Left ventricle myocardium inferior (tissue), 1 donor: ENCODE measurements around the gene SLC12A5. TPM values are rescaled to one million over a fixed set of nuclear protein-coding genes. Genes with fewer than 3 reads are reported as not detected.

Experiments used
- DNase-seq: peaks from one replicate; pipeline ENCODE4 v3.0.0-alpha.2; 2020
- H3K27ac ChIP-seq: fragments of 200-600 bp; replicated peaks from 2 replicates; pipeline ENCODE4 v1.8.0; 2021
- H3K27me3 ChIP-seq: fragments of 200-600 bp; 2 replicates; pipeline ENCODE4 v1.8.0; 2021; ENCODE audit warnings: low read depth
- H3K36me3 ChIP-seq: fragments of 200-600 bp; 2 replicates; pipeline ENCODE4 v1.8.0; 2021
- H3K4me1 ChIP-seq: fragments of 200-600 bp; 2 replicates; pipeline ENCODE4 v1.8.0; 2021
- H3K4me3 ChIP-seq: fragments of 200-600 bp; 2 replicates; pipeline ENCODE4 v1.8.0; 2021; ENCODE audit warnings: mild to moderate bottlenecking, moderate library complexity
- H3K9me3 ChIP-seq: fragments of 200-600 bp; replicated peaks from 2 replicates; pipeline ENCODE4 v1.8.0; 2021
- intact Hi-C: fragments of 100-400 bp; cut with micrococcal nuclease; formaldehyde crosslinking; loops from one replicate; pipeline ENCODE4 v1.11.0; 2022
- total RNA-seq: library from RNA; stranded (reverse); fragmentation: NEBNext Ultra II Directional; extraction: Animal tissue kit (Norgen Biotek cat#: 25700); gene quantifications from one replicate; pipeline ENCODE4 v1.2.1, GENCODE V29; 2021
- TF ChIP-seq, protein P1 (sequence below): fragments of 200-600 bp; IDR thresholded peaks from 2 replicates; pipeline ENCODE4 v1.8.0; 2021; ENCODE audit warnings: antibody characterized with exemption, mild to moderate bottlenecking, borderline replicate concordance
- donor health status: DM: no; HTN: yes; CAD: no; lungs with severe emphysema.

Gene SLC12A5
- total RNA-seq, 1 donor from 2014 or later, result not detected

GRCh38 chr20:46056970-46057855 is 28.2 kb downstream of the SLC12A5 start:
- H3K4me1 ChIP-seq, result peaks cover 49% of the 10 kb centered on the region
- H3K9me3 ChIP-seq, result no peaks in the 10 kb centered on the region
- peaks cover 67% of the 10 kb centered on the region for H3K27me3 ChIP-seq
- TF ChIP-seq, protein P1, sequence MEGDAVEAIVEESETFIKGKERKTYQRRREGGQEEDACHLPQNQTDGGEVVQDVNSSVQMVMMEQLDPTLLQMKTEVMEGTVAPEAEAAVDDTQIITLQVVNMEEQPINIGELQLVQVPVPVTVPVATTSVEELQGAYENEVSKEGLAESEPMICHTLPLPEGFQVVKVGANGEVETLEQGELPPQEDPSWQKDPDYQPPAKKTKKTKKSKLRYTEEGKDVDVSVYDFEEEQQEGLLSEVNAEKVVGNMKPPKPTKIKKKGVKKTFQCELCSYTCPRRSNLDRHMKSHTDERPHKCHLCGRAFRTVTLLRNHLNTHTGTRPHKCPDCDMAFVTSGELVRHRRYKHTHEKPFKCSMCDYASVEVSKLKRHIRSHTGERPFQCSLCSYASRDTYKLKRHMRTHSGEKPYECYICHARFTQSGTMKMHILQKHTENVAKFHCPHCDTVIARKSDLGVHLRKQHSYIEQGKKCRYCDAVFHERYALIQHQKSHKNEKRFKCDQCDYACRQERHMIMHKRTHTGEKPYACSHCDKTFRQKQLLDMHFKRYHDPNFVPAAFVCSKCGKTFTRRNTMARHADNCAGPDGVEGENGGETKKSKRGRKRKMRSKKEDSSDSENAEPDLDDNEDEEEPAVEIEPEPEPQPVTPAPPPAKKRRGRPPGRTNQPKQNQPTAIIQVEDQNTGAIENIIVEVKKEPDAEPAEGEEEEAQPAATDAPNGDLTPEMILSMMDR, result no peak
- DNase-seq, result peak; percentile 29
- H3K27ac ChIP-seq, result no peak overlapping the region
- H3K4me3 ChIP-seq, result peak overlapping the region; percentile 55
- intact Hi-C loops, result no loop called here
- H3K36me3 ChIP-seq, result peaks cover 27% of the 10 kb centered on the region

DNA sequence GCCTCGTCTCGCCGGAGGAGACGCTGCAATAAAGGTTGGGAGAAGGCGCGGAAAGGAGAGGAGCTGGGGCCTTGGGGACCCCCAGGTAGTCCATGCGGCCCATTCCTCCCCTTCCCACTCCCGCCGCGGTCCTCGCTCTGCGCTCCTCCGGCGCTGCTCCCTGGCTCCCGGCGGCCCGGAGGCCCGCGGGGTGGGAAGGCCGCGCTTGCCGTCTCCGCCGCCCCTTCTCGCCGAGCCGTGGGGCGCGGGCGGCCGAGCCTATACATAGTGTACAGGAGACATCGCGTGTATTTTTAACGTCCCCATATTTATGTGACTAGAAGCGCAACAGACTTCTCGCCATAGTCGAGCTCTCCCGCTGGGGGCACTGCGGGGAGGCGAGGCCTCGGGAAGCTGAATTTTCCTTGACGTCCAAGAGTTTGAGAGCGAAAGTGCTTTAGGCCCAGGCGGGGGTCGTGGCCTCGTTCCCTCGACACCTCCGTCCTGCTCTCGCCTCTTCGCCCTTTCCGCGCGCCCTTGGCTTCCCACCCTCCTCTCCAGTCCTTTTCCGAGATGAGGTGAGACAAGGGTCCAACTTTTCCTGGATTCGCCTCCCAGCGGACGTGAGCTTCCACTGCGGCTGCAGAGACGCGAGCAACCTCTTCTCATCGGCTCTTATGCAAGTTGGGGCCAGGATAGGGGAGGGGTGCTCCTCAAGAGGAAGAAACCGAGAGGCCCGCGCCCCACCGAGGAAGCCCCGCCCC is 29.0 kb downstream of the SLC12A5 start:
- intact Hi-C loops, result no loop called here
- TF ChIP-seq, protein P1, result peak; percentile 44
- peaks cover 59% of the 10 kb centered on the region for H3K27me3 ChIP-seq
- H3K27ac ChIP-seq, result no peak overlapping the region
- H3K9me3 ChIP-seq, result no peaks in the 10 kb centered on the region
- H3K36me3 ChIP-seq, result peaks cover 35% of the 10 kb centered on the region
- peak; percentile 51 for DNase-seq
- peaks cover 51% of the 10 kb centered on the region for H3K4me1 ChIP-seq
- H3K4me3 ChIP-seq, result peak overlapping the region; percentile 55

DNA sequence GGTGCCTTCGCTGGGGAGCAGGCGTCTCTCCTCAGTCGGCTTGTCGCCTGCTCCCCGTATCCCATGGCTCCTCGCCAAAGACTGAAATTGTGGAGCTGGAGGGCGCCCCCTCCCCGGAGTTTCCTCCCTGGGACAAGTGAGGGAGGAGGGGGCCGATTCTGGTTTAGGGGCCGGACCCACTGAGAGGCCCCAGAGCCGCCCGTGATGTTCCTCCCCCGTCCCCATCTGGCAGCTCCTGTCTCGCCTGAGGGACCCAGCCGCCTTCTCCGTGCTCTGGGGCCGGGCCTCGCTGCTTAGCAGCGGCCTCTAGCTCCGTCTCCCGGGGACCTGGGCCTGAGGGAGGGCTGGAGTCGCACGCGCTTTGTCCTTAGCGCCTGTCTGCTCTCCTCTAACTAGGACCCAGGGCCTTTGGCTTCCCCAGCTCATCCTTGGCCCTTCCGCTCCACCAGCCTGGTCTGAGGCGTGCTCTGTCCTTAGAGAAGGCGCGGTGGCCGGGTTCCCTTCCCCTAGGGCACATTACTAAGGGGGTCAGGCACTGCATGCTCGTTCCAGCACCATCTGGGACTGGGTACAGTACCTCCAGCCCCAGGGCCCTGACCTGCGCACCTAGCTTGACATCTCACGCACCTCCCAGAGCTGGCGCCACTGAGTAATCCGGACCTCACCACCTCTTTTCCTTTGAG is 29.7 kb downstream of the SLC12A5 start:
- H3K4me1 ChIP-seq, result peaks cover 51% of the 10 kb centered on the region
- intact Hi-C loops, result no loop called here
- peaks cover 42% of the 10 kb centered on the region for H3K36me3 ChIP-seq
- no peak overlapping the region for H3K27ac ChIP-seq
- peaks cover 54% of the 10 kb centered on the region for H3K27me3 ChIP-seq
- H3K4me3 ChIP-seq, result peak overlapping the region; percentile 55
- DNase-seq, result no peak
- H3K9me3 ChIP-seq, result no peaks in the 10 kb centered on the region
- TF ChIP-seq, protein P1, result no peak

- Histone ChIP-seq H3K27me3 (peaks cover 38% of the 10 kb centered on the region), H3K27ac (peak overlapping the region; percentile 3), H3K9me3 (no peaks in the 10 kb centered on the region), H3K4me3 (no peak overlapping the region), H3K36me3 (peaks cover 58% of the 10 kb centered on the region), H3K4me1 (peaks cover 51% of the 10 kb centered on the region)
- TF ChIP-seq, protein P1, result no peak
- no peak for DNase-seq
- intact Hi-C loops, result no loop called here
These were observed 31.4 kb downstream of the SLC12A5 start for GRCh38 chr20:46060301-46060881.

- H3K4me3 ChIP-seq, result no peak overlapping the region
- TF ChIP-seq, protein P1, result no peak
- no peaks in the 10 kb centered on the region for H3K9me3 ChIP-seq
- peak overlapping the region; percentile 3 for H3K27ac ChIP-seq
- peaks cover 64% of the 10 kb centered on the region for H3K36me3 ChIP-seq
- H3K27me3 ChIP-seq, result peaks cover 32% of the 10 kb centered on the region
- intact Hi-C loops, result no loop called here
- no peak for DNase-seq
- H3K4me1 ChIP-seq, result peaks cover 51% of the 10 kb centered on the region
These were observed 32.0 kb downstream of the SLC12A5 start for GRCh38 chr20:46060975-46061374.
